HFF-Myc (cell line): ENCODE results near the gene SLC1A7.

Experiments
- DNase-seq: peaks from one replicate; pipeline ENCODE4 v3.0.0-alpha.2; 2011; ENCODE audit warnings: low read depth; ENCODE audit errors: extremely low read depth
- H3K4me3 ChIP-seq: replicated peaks from 2 replicates; pipeline ENCODE4 v1.5.1; 2011; ENCODE audit warnings: low read depth, mild to moderate bottlenecking, control low read depth, low read length
- CTCF ChIP-seq: IDR thresholded peaks from 2 replicates; pipeline ENCODE4 v1.5.1; 2012; ENCODE audit warnings: mild to moderate bottlenecking, low read depth, low read length, control low read depth; ENCODE audit errors: missing control alignments

SLC1A7 gene

GRCh38 chr1:53162621-53163020 is 20.2 kb upstream of the SLC1A7 start:
- no peak for DNase-seq
- no peak overlapping the region for H3K4me3 ChIP-seq
- no peak for TF ChIP-seq CTCF

DNA sequence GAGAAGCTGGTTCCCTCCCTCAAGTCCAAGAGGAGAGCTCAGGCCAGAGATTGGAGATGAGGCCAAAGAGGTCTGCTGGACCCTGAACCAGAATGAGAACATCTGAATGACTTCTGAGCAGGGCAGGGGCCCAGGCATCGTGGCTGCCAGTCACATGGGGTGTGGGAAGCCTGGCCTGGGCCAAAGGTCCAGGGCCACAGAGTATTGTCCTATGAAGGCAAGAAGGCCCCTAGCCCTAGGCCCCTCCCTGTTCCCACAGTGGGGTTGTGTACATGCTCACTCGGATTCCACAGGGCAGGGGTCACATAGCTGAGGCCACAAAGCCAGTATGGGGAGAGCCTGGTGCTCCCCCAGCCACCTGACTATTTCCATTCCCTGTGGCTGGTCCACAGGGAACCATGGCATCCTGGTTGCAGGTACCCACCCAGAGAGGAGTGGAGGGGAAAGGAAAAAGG is 18.5 kb upstream of the SLC1A7 start:
- H3K4me3 ChIP-seq, result no peak overlapping the region
- DNase-seq, result no peak
- TF ChIP-seq CTCF, result no peak

DNA sequence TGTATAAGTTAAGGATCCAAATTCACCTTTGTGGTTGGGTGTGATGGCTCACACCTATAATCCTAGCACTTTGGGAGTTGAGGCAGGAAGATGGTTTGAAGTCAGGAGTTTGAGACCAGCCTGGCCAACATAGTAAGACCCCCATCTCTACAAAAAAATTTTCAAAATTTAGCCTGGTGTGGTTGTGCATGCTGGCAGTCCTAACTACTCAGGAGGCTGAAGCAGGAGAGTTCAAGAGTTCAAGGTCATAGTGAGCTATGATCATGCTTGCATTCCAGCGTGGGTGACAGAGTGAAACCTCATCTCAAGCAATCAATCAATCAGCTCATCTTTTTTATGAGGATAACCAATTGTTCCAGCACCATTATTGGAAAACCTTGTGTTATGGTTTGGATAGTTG is 16.5 kb upstream of the SLC1A7 start:
- no peak for TF ChIP-seq CTCF
- H3K4me3 ChIP-seq, result no peak overlapping the region
- no peak for DNase-seq

DNA sequence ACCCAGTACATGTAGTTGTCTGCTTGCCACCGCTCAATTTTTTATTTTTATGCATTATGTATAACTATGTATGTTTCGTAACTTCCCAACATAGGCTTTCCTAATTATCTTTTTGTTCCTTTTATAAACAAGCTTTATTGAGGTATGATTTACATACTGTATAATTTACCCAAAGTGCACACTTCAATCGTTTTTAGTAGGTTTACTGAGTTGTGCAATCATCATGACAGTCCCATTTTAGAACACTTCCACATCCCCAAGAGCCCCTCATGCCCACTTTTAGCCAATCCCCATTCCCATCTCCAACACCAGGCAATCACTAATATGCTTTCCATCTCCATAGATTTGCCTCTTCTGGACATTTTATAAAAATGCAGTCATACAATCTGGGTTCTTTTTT is 14.3 kb upstream of the SLC1A7 start:
- no peak overlapping the region for H3K4me3 ChIP-seq
- DNase-seq, result no peak
- no peak for TF ChIP-seq CTCF

- no peak for TF ChIP-seq CTCF
- H3K4me3 ChIP-seq, result no peak overlapping the region
- DNase-seq, result no peak
Measured at GRCh38 chr1:53155945-53156344, 13.5 kb upstream of the SLC1A7 start.

GRCh38 chr1:53155534-53155933 is 13.1 kb upstream of the SLC1A7 start:
- TF ChIP-seq CTCF, result no peak
- H3K4me3 ChIP-seq, result no peak overlapping the region
- no peak for DNase-seq

- TF ChIP-seq CTCF, result no peak
- H3K4me3 ChIP-seq, result no peak overlapping the region
- no peak for DNase-seq
Measured at GRCh38 chr1:53154859-53155438, 12.5 kb upstream of the SLC1A7 start.
